ENCODE data around the gene LRRIQ1. TPM values are rescaled to one million over a fixed set of nuclear protein-coding genes. Genes with fewer than 3 reads are reported as not detected.
A peak's percentile ranks its signal among the peaks of the same experiment; 100 is the strongest.

The LRRIQ1 gene
- total and polyA plus RNA-seq, 2 of the 8 experiments (the other 6 are each of a cell fraction or from before 2014, with no cell fraction given): 0.24 to 0.76 TPM

DNA sequence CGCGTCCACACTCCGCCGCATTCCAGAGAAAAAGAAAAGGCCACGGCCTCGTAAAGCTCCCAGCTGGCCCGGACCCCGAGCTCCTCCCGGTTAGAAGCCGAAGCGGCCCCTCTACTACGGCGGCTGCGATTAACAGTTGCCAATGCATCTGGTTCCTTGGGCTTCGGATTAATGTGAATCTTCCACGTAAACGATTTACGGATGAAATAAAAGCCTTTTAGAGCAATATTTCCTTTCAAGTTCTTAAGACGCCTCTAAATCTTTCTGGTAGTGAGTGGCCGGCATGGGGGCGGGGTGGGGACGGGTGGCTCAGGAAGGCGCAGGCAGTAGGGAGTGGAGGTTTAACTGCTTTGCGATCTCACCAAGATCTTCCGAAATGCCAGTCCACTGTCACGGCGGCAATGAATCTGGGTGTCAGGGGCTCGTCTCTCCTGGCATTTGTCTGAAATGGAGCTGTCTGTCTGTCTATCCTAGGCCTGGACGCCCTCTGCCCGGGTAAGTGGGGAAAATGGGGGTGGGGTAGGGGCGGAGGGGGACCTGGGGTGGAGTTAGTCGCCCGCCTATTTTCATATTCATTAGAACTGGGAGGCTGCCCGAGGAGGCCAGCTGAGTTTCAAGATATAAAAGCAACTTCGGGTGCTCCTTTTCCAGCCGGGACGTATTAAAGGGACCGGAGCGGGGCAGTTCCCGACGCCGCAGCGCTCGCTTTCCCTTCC lies 243.5 kb downstream of the LRRIQ1 start:
- Histone ChIP-seq H3K4ac (replicated peaks; ENCODE audit: insufficient read length, low read depth, low read length) (no peak overlapping the region), H3K23ac (ENCODE audit: insufficient read length) (no peak overlapping the region), H3K18ac (ENCODE audit: extremely low read depth, low read length) (0 out of 2 replicates have a peak overlapping the region, but pooled peaks have one; percentile 42), H2AK5ac (ENCODE audit: low read depth, low read length) (no peak overlapping the region), H3K27me3 (replicated peaks in 1 of 4; ENCODE audit: control insufficient read depth in 3 of 4, extremely low read depth in 1 of 4, insufficient read depth in 3 of 4, low read length in 3 of 4) (peaks cover 38 to 51% (median 44%) of the 10 kb centered on the region in 4 experiments), H3K27ac (ENCODE audit: low read depth, low read length) (no peak overlapping the region), H3K4me2 (ENCODE audit: insufficient read depth in 1 of 2, low read depth in 2 of 2, low read length in 2 of 2) (peak overlapping the region; percentile 79 to 88), H3K14ac (ENCODE audit: insufficient read length) (no peak overlapping the region), H3K9ac (replicated peaks in 1 of 4; ENCODE audit: extremely low read depth in 1 of 4, low read depth in 3 of 4, low read length in 3 of 4) (no peak overlapping the region), H3K79me1 (ENCODE audit: low read depth, low read length) (no peaks in the 10 kb centered on the region), H2BK12ac (ENCODE audit: low read depth, low read length) (no peak overlapping the region; the same call in 1 of the 2 replicates), H4K20me1 (replicated peaks in 1 of 2; ENCODE audit: control insufficient read depth in 1 of 2, insufficient read depth in 2 of 2, low read length in 2 of 2) (peaks cover 1 to 8% of the 10 kb centered on the region in 2 experiments), H4K8ac (ENCODE audit: extremely low read depth, insufficient read depth, low read length) (peak overlapping the region; percentile 45), H3K9me3 (ENCODE audit: insufficient read depth in 2 of 2, low read depth in 1 of 2, low read length in 1 of 2) (no peaks in the 10 kb centered on the region), H2BK120ac (replicated peaks; ENCODE audit: low read depth, low read length) (no peak overlapping the region), H3K23me2 (ENCODE audit: low read depth, low read length) (peaks cover 19% of the 10 kb centered on the region), H2BK20ac (ENCODE audit: low read length) (no peak overlapping the region), H3K36me3 (ENCODE audit: control insufficient read depth in 2 of 4, insufficient read depth in 4 of 4, low read length in 3 of 4) (no peaks in the 10 kb centered on the region), H3K4me1 (replicated peaks in 1 of 4; ENCODE audit: control insufficient read depth in 3 of 4, insufficient read depth in 4 of 4, low read length in 3 of 4) (peaks cover 2 to 16% (median 5%) of the 10 kb centered on the region in 4 experiments), H3K4me3 (ENCODE audit: extremely low read depth in 1 of 4, insufficient read depth in 2 of 4, low read depth in 3 of 4, low read length in 4 of 4) (peak overlapping the region; percentile 68 to 86 (median 78)), H3K79me2 (ENCODE audit: control insufficient read depth in 1 of 2, insufficient read depth in 2 of 2, low read length in 2 of 2) (no peaks in the 10 kb centered on the region), H3K56ac (replicated peaks; ENCODE audit: insufficient read length, low read depth, low read length) (no peak overlapping the region), H2AFZ (ENCODE audit: low read length) (peak overlapping the region; percentile 86; the same call in 1 of the 2 replicates), H2BK5ac (ENCODE audit: low read depth, low read length) (no peak overlapping the region), H4K5ac (ENCODE audit: insufficient read length, low read depth, low read length) (no peak overlapping the region), H4K91ac (replicated peaks; ENCODE audit: insufficient read length, low read length) (no peak overlapping the region), H2BK15ac (ENCODE audit: low read length) (no peak overlapping the region)
- WGBS, 2 experiments (ENCODE audit: extremely low coverage in 1 of 2, insufficient coverage in 1 of 2, insufficient read length in 1 of 2, insufficient replicate concordance in 2 of 2, low coverage in 1 of 2, low lambda C conversion rate in 2 of 2, missing lambda C conversion rate in 1 of 2): 2% methylated on average over 25 of the region's 44 CpGs; no CpG with 5 or more reads in 1 of the 2 experiments
- FAIRE-seq (no peak), DNase-seq (ENCODE audit: low read depth in 1 of 2, low spot score in 2 of 2) (peak in 1 of 2 experiments; percentile 61)
- CTCF ChIA-PET (ENCODE audit: partially characterized antibody): interaction anchor here (1.3 to 2.2 kb wide), 4 partner anchors 17 to 405 kb away, joined by 3 to 9 read pairs (median 4); no protein-coding TSS in a partner anchor
- POLR2A ChIA-PET (ENCODE audit: partially characterized antibody): interaction anchor here (0.6 to 1.4 kb wide), 3 partner anchors 9 to 368 kb away, joined by 3 to 5 read pairs (median 3); no protein-coding TSS in a partner anchor
- TF ChIP-seq ASH2L (IDR thresholded peaks at IDR 0.05; ENCODE audit: low read length): no peak
- TF ChIP-seq RXRA (IDR thresholded peaks at IDR 0.05; ENCODE audit: insufficient read depth, low read depth, low read length): no peak
- peak; percentile 22 for TF ChIP-seq TAF7 (optimal IDR thresholded peaks at IDR 0.05; ENCODE audit: borderline replicate concordance, low read depth, low read length)
- no peak for TF ChIP-seq JUND (IDR thresholded peaks at IDR 0.05; ENCODE audit: low read length)
- peak; percentile 60 for TF ChIP-seq SAP30 (IDR thresholded peaks at IDR 0.05; ENCODE audit: insufficient read depth, insufficient replicate concordance, low read length)
- TF ChIP-seq BCL11A (IDR thresholded peaks at IDR 0.05; ENCODE audit: low read depth in 2 of 2, low read length in 2 of 2): no peak
- TF ChIP-seq RNF2 (IDR thresholded peaks at IDR 0.05; ENCODE audit: borderline replicate concordance, low read depth, low read length, missing control alignments, poor library complexity, severe bottlenecking): peak; percentile 41
- no peak for TF ChIP-seq NANOG (IDR thresholded peaks at IDR 0.05; ENCODE audit: insufficient read depth, low read depth, low read length, poor library complexity, severe bottlenecking)
- no peak for TF ChIP-seq POU5F1 (IDR thresholded peaks at IDR 0.05; ENCODE audit: low read depth, low read length)
- TF ChIP-seq, protein P1, sequence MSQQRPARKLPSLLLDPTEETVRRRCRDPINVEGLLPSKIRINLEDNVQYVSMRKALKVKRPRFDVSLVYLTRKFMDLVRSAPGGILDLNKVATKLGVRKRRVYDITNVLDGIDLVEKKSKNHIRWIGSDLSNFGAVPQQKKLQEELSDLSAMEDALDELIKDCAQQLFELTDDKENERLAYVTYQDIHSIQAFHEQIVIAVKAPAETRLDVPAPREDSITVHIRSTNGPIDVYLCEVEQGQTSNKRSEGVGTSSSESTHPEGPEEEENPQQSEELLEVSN (IDR thresholded peaks at IDR 0.05): no peak

Data from H1 (cell line).